ENCODE results near the gene D2HGDH. TPM values are rescaled to one million over a fixed set of nuclear protein-coding genes. Genes with fewer than 3 reads are reported as not detected.

The D2HGDH gene
- total and polyA plus RNA-seq, 2 experiments from 2014 or later, result 3.7 to 17.3 TPM

DNA sequence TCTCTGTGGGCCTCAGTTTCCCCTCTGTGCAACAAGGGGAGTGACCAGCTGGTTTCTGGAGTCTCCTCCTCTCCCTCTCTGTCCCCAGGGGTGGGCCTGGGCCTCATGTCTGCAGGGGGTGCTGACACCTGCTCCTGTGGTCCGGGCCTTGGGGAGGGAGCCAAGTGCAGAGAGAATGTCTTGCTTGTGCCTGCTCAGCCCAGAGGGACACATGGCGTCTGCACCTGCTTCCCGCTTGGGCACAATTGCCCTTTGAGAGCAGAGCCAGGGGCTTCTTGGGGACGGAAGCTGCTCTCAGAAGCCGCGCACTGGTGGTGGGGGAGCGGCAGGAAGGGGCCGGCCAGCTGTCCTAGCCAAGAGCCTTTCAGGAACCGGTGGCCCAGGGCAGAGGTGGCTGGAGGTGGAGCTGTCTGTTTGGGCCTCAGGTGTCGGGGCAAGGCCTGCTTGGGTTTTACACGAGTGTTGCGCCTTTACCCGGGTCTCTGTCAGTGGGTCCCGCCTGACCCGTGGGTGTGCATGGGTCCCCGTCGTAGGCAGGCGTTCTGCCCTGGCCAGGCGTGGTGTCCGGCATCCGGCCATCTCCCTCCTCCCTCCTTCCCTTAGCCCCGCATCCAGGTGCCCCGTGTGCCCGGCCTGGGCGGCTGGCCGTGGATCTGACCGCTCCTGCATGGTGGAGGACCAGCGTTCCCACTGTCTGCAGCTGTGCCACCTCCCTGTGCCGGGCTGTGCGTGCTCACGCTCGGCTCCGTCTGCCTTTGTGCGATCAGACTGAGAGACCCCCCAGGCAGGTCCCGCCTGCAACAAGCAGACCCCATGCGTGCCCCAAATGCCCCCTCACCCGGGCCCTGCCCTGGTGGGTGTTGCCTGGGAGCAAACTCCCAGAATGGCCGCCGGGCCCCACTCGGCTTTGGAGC lies 78.6 kb downstream of the D2HGDH start:
- H3F3A ChIP-seq (replicated peaks; ENCODE audit: low read depth), result peaks cover 11% of the 10 kb centered on the region; the same call in 1 of the 2 replicates
- TF ChIP-seq, protein P1, sequence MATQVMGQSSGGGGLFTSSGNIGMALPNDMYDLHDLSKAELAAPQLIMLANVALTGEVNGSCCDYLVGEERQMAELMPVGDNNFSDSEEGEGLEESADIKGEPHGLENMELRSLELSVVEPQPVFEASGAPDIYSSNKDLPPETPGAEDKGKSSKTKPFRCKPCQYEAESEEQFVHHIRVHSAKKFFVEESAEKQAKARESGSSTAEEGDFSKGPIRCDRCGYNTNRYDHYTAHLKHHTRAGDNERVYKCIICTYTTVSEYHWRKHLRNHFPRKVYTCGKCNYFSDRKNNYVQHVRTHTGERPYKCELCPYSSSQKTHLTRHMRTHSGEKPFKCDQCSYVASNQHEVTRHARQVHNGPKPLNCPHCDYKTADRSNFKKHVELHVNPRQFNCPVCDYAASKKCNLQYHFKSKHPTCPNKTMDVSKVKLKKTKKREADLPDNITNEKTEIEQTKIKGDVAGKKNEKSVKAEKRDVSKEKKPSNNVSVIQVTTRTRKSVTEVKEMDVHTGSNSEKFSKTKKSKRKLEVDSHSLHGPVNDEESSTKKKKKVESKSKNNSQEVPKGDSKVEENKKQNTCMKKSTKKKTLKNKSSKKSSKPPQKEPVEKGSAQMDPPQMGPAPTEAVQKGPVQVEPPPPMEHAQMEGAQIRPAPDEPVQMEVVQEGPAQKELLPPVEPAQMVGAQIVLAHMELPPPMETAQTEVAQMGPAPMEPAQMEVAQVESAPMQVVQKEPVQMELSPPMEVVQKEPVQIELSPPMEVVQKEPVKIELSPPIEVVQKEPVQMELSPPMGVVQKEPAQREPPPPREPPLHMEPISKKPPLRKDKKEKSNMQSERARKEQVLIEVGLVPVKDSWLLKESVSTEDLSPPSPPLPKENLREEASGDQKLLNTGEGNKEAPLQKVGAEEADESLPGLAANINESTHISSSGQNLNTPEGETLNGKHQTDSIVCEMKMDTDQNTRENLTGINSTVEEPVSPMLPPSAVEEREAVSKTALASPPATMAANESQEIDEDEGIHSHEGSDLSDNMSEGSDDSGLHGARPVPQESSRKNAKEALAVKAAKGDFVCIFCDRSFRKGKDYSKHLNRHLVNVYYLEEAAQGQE (IDR thresholded peaks at IDR 0.05; ENCODE audit: unreplicated experiment), result no peak
- TF ChIP-seq STAT1 (IDR thresholded peaks at IDR 0.05; ENCODE audit: unreplicated experiment) (no peak), EZH2phosphoT487 (IDR thresholded peaks at IDR 0.05; ENCODE audit: unreplicated experiment) (no peak)
- H2AFZ ChIP-seq, result no peak overlapping the region
- Mint-ChIP-seq H3K36me3 (ENCODE audit: low read depth) (no peaks in the 10 kb centered on the region; the same call in 2 of the 3 replicates), H3K4me1 (peaks cover 13% of the 10 kb centered on the region), H3K4me3 (no peak overlapping the region), H3K9me3 (no peaks in the 10 kb centered on the region), H3K27ac (no peak overlapping the region), H3K27me3 (ENCODE audit: insufficient read depth, low read depth, poor library complexity) (peaks cover 18% of the 10 kb centered on the region)
- no peaks in the 10 kb centered on the region for H3K27me3 ChIP-seq (ENCODE audit: insufficient read depth)
- no peak overlapping the region for H3K4me2 ChIP-seq
- ATAC-seq (no peak), DNase-seq (ENCODE audit: low spot score) (no peak)
- no peaks in the 10 kb centered on the region for H3K9me2 ChIP-seq (ENCODE audit: insufficient read depth)
- H3K4me1 ChIP-seq (ENCODE audit: insufficient read depth), result 0 out of 2 replicates have a peak, but pooled peaks cover 6% of the 10 kb centered on the region
- H3K36me3 ChIP-seq (ENCODE audit: insufficient read depth), result no peaks in the 10 kb centered on the region
- no peaks in the 10 kb centered on the region for H3K79me2 ChIP-seq (replicated peaks; ENCODE audit: insufficient read depth)
- H3K4me3 ChIP-seq, result no peak overlapping the region
- H4K20me1 ChIP-seq (replicated peaks; ENCODE audit: insufficient read depth), result no peaks in the 10 kb centered on the region
- no peak overlapping the region for H3K27ac ChIP-seq (ENCODE audit: low read depth)

DNA sequence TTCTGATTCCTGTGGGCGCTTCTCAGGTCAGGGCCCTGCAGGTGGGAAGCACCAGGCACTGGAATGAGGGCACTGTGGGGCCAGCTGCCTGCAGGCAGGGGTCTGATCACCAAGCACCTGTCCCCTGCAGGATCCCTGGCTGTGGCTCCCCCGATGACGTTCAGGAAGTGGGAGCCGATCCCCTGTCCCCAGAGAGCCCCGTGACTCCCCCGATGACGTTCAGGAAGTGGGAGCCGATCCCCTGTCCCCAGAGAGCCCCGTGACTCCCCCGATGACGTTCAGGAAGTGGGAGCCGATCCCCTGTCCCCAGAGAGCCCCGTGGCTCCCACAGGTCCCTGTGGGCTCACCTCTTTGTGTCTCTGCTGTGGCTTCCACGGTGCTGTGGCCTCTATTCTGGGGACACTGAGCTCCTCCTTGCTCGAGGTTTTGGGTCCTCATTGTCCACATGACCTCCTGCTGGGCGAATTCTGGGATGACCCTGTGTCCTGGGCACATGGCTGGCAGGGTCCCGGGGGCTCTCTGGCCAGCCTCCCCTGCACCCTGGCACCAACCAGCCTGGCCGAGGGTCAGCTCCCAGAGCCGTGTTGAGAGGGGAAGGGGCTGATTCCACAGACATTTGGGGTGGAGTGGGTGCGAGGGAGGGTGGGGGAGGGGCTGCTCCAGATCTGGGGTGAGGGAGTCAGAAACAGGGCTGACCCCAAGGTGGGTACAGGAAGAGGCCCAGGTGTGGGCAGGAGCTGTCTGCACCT lies 79.4 kb downstream of the D2HGDH start:
- no peak overlapping the region for H3K4me2 ChIP-seq
- H3K27me3 ChIP-seq (ENCODE audit: insufficient read depth), result no peaks in the 10 kb centered on the region
- no peaks in the 10 kb centered on the region for H4K20me1 ChIP-seq (replicated peaks; ENCODE audit: insufficient read depth)
- no peaks in the 10 kb centered on the region for H3K9me3 Mint-ChIP-seq
- H3F3A ChIP-seq (replicated peaks; ENCODE audit: low read depth), result 0 out of 2 replicates have a peak, but pooled peaks cover 3% of the 10 kb centered on the region
- H3K36me3 ChIP-seq (ENCODE audit: insufficient read depth), result no peaks in the 10 kb centered on the region
- no peak overlapping the region for H3K4me3 Mint-ChIP-seq
- no peaks in the 10 kb centered on the region for H3K4me1 ChIP-seq (ENCODE audit: insufficient read depth)
- H2AFZ ChIP-seq, result no peak overlapping the region
- no peak overlapping the region for H3K4me3 ChIP-seq
- H3K27ac Mint-ChIP-seq, result no peak overlapping the region
- H3K4me1 Mint-ChIP-seq, result peaks cover 5% of the 10 kb centered on the region
- H3K9me2 ChIP-seq (ENCODE audit: insufficient read depth), result no peaks in the 10 kb centered on the region
- ATAC-seq (no peak), DNase-seq (ENCODE audit: low spot score) (no peak)
- H3K27ac ChIP-seq (ENCODE audit: low read depth), result no peak overlapping the region
- H3K27me3 Mint-ChIP-seq (ENCODE audit: insufficient read depth, low read depth, poor library complexity), result peaks cover 10% of the 10 kb centered on the region
- H3K36me3 Mint-ChIP-seq (ENCODE audit: low read depth), result no peaks in the 10 kb centered on the region
- no peaks in the 10 kb centered on the region for H3K79me2 ChIP-seq (replicated peaks; ENCODE audit: insufficient read depth)
- TF ChIP-seq NANOG (IDR thresholded peaks at IDR 0.05; ENCODE audit: borderline replicate concordance) (no peak), ZNF114 (CRISPR knock-in tag; IDR thresholded peaks at IDR 0.05) (no peak), CREB1 (CRISPR knock-in tag; IDR thresholded peaks at IDR 0.05; ENCODE audit: low read depth) (no peak), EZH2 (IDR thresholded peaks at IDR 0.05; ENCODE audit: low read depth, unreplicated experiment) (no peak), STAT1 (IDR thresholded peaks at IDR 0.05; ENCODE audit: unreplicated experiment) (no peak), POLR2AphosphoS5 (IDR thresholded peaks at IDR 0.05; ENCODE audit: low read depth) (no peak)
- TF ChIP-seq, protein P2, sequence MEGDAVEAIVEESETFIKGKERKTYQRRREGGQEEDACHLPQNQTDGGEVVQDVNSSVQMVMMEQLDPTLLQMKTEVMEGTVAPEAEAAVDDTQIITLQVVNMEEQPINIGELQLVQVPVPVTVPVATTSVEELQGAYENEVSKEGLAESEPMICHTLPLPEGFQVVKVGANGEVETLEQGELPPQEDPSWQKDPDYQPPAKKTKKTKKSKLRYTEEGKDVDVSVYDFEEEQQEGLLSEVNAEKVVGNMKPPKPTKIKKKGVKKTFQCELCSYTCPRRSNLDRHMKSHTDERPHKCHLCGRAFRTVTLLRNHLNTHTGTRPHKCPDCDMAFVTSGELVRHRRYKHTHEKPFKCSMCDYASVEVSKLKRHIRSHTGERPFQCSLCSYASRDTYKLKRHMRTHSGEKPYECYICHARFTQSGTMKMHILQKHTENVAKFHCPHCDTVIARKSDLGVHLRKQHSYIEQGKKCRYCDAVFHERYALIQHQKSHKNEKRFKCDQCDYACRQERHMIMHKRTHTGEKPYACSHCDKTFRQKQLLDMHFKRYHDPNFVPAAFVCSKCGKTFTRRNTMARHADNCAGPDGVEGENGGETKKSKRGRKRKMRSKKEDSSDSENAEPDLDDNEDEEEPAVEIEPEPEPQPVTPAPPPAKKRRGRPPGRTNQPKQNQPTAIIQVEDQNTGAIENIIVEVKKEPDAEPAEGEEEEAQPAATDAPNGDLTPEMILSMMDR (conservative IDR thresholded peaks at IDR 0.05; ENCODE audit: low read depth in 2 of 2), result no peak
